ENCODE results near the gene P2RX2.

GRCh38 chr12:132608231-132609171 lies 10.1 kb upstream of the P2RX2 start:
- TF ChIP-seq CTCF (IDR thresholded peaks at IDR 0.05) = no peak
- TF ChIP-seq POLR2AphosphoS5 (IDR thresholded peaks at IDR 0.05) = peak; percentile 8
- no peak for TF ChIP-seq POLR2A (IDR thresholded peaks at IDR 0.05)
- no peak for TF ChIP-seq EP300 (IDR thresholded peaks at IDR 0.05)
